AG08396 (cell line): ENCODE results near the gene EBP.
"Not testable (repeated sequence)": the region's sequence is repeated elsewhere in the genome, so short reads cannot be mapped to it uniquely, and the experiment has no call there.

Experiments used
- DNase-seq: peaks from one replicate; pipeline ENCODE4 v3.0.0; 2012; ENCODE audit warnings: low spot score, mixed read lengths

Gene EBP

DNA sequence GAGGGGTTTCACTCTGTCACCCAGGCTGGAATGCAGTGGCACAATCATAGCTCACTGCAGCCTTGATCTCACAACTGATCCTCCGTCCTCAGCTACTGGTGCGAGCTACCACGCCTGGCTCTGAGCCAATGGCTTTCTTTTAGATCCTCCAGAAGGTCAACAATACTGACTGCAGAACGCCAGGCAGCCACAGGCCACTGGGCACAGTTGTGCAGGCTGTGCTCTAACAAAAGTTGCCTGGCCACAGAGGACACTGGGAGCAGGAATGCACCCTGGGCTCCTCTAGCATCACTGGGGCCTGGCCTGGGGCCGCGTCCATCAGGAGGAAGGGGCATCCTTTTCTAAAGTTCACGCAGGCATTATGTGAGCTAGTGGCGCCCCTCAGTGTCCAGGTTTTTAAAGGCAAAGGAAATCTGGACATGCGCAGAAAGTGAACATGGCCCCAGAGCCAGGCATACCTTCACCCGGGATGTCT is 27.7 kb upstream of the EBP start:
- no peak for DNase-seq

DNA sequence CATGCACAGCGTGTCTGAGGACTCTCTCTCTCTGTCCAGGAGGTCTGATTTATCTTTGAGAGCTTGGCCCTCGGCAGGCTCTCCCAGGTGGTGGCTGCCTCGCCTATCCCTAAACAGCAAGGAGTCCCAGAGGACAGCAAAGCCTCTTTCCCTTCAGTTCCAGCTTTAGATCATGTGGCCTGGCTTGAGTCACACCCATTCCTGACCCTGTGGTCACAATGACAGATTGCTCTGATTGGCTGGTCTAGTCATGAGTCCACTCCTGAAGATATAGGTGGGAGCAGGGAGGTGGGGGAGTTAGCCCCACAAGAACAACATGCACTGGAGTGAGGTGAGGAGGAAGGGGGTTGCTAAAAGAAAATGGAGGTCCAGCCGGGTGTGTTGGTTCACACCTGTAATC is 24.9 kb upstream of the EBP start:
- no peak for DNase-seq

DNA sequence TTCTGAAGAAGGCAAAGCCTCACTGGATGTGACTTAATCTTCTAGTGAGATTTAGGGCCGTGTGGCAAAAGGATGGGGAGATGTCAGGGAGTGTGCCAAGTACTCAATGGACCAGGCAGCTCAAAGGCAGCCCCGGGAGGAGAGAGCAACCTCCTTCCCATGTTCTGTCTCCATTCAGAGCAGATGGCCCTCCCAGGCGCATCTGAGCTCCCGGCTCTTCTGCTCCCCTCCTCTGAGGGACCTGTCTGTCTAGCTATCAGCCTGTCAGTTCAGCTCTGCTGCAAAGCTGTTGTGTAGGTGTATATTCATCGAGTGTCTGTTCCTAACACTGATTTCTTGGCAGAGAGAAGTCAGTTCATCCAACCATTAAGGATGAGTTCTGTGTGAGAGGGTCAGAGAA is 23.7 kb upstream of the EBP start:
- no peak for DNase-seq

DNA sequence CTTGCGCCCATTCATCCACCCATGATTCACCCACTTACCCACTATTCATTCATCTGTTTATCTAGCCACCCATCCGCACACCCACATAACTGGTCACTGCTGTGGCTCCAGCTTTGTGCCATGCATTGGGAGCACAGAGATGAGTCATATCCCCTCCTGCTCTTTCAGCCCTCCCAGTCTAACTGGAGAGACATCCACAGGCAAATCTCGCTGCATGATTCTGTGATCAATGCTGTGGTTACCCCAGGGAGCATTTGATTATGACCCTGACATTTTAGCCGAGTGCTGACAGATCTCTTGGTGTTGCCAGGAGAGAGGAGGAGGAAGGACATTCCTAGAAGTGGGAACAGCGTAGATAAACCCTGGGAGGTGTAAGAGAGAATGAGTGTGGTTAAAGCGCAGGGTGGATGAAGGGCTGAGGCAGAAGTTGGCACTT is 23.2 kb upstream of the EBP start:
- peak; percentile 46 for DNase-seq

DNA sequence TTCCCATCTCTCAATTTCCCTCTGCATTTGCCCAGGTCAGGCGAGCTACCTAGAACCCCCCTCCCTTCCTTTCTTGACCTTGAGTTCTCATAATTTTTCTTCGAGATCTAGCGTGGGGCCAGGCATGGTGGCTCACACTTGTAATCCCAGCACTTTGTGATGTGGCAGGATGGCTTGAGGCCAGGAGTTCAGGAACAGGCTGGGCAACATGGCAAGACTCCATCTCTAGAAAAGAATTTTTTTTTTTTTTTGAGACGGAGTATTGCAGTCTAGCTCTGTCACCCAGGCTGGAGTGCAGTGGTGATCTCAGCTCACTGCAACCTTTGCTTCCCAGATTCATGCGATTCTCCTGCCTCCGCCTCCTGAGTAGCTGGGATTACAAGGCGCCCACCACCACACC is 17.3 kb upstream of the EBP start:
- DNase-seq, result no peak

DNA sequence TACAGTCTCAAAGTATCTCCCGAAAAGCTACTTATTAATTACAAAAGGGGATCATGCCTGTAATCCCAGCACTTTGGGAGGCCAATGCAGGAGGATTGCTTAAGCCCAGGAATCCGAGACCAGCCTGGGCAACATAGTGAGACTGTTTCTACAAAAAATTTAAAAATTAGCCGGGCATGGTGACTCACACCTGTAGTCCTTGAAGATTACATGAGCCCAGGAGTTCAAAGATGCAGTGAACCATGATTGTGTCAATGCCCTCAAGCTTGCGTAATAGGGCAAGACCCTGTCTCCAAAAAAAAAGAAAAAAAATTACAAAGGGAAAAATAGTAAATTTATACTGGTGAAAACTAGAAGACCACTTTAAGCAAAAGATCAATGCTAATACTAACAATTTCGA is 16.1 kb upstream of the EBP start:
- no peak for DNase-seq

DNA sequence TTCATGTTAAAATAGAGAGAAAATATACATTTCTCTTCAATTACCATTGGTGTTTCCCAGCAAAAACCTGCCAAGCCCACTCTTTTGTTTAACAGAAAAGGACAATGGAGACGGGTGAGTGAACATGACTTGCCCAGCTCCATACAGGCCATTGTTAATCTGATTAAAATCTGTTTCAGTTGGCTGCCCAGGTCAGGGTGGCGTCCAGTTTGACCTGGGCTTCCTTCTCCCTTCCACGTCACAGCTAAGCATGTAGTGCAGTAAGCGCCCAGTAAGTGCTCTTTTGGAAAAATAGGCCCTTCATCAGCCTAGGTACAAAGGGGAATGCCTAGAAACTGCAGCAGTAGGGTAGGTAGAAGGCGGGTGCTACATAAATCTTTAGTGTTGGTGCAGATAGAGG is 14.4 kb upstream of the EBP start:
- DNase-seq, result no peak

DNA sequence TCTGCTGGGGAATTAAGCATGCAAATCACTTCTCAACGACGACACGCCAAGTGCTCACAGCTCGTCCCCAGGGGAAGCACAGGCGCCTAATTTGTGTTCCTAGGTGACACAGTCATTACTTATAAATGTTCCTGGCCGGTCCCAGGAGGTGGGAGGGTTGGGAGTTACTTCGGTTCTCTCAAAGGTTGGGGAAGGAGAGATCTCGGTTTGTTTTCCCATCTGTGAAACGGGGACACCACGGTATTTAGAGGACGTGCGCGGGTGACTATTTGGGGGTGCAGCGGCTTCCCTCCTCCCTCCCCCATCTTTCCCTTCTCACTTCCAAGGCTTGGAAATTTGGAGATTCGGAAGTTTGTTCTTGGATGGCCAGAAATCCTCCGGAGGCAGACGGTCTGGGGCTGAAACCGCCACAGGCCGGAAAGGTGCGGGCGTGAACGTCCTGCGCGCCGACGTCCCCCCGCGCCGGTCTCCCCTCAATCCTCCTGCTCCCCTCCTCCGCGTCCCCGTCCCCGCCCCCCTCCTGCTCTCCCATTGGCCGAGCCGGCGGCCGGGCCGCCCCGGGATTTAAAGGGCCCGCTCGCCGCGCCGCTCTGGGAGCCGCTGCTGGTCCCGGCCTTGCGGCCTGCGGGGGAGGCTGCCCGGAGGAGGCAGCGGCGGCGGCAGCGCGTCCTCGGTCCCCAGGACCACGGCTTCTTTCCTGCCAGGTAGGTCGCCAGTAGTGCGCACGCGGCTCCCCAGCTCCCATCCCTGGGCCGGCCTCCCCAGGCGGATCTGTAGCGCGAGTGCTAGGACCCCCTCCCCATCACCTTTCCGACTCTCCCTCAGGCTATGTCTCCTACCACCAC is 13.0 kb upstream of the EBP start, which contains the start of gene PORCN:
Gene PORCN (plus strand): TSS at position 593 of the 845 bp plus-strand sequence. CDS start 829 bp downstream, outside the sequence.
- peak; percentile 89 for DNase-seq

DNA sequence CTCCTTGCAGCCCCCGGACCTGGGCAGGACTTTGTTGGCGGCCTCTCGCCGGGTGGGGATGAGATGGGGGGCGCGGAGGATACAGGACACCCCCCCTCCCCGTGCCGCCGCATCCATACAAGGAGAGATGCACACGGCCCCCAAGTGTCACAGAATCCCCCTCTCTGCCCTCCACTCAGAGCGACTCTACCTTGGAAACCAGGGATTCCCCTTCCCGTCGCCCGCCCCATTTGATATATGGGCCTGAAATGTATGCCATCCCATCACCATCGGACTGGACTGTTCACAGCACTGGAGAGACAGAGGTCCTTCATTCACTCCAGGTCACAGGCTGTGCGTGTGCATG is 12.4 kb upstream of the EBP start:
- no peak for DNase-seq

DNA sequence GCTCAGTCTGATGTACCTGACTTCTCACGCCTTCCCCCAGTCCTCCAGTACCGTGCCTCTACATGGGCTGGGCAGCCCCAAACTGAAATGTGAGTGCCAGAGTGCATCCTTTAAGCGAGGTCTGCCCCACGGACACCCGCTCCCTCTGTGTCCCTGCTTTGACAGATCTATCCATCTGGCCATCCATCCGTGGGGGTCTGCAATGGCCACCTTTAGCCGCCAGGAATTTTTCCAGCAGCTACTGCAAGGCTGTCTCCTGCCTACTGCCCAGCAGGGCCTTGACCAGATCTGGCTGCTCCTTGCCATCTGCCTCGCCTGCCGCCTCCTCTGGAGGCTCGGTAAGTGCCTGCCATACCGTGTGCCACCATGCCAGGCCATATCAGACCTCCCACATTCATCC is 12.0 kb upstream of the EBP start:
- no peak for DNase-seq

DNA sequence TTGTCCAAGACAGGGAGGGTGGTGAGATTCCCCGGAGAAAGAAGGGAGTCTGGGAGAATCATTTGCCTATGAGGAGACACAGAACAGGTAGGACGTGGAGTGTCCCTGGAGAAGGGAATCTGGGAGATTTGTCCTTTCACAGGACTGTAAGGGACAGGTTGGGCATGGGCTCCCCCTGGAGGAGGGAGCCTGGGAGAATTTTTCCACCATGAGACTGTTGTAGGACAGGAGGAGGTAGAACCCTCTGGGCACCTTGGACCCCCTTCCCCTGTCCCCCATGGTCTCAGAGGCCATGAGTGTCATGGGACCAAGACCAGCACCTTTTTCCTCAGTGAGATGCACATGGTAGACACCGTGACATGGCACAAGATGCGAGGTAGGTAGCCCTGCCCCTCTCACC is 10.0 kb upstream of the EBP start:
- DNase-seq, result no peak

DNA sequence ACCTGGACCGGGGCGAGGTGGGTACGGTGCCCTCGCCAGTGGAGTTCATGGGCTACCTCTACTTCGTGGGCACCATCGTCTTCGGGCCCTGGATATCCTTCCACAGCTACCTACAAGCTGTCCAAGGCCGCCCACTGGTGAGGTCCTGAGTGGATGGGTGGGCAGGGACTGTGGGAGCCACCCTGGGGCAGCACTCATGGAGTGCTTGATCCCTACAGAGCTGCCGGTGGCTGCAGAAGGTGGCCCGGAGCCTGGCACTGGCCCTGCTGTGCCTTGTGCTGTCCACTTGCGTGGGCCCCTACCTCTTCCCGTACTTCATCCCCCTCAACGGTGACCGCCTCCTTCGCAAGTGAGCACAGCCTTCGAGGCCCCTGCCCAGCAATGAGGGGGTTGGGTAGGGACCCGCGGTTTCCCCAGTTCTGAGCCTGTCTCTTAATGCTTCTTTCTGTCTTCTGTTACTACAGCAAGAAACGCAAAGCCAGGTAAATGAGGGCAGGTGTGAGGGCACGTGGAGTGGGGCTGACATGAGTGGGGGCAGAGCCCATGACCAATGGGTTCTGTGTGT is 9.2 kb upstream of the EBP start:
- no peak for DNase-seq

DNA sequence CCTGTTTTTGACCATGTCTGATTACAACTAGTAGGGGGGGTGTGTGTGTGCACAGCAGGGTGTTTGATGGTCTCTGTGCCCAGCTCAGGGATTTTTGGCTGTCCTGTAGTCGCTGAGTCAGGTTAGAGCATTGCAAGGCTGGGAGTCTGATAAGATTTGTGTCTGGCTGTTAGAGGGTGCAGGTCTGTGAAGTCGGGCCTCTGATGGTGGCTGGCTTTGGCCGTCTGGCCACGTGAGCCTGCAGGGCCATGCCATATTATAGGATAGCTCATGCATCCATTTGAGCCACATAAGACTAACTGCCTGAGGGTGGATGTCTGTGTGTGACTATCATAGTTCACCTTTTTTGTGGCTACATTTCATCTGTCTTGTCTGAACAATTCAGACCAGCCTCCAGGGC is 7.9 kb upstream of the EBP start:
- no peak for DNase-seq

DNA sequence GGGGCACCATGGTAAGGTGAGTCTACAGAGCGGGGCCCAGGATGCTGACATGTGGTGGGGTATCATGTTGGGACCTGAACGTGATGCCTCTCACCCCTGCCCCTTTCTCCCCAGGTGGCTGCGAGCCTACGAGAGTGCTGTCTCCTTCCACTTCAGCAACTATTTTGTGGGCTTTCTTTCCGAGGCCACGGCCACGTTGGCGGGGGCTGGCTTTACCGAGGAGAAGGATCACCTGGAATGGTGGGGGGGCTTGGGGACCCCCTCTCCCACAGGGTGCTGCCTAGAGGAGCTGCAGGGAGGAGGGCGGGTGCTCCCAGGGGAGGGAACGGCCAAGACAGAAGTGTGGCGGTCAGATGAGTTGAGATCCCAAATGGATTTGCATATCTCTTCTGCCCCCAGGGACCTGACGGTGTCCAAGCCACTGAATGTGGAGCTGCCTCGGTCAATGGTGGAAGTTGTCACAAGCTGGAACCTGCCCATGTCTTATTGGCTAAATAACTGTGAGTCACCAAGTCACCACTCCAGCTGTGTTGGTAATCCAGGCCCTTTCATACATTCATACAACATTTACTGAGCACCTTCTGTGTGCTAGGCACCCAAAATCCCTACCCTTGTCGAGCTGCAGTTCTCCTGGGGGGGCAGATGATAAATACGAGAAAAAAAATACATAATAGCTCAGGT is 7.3 kb upstream of the EBP start:
- no peak for DNase-seq

DNA sequence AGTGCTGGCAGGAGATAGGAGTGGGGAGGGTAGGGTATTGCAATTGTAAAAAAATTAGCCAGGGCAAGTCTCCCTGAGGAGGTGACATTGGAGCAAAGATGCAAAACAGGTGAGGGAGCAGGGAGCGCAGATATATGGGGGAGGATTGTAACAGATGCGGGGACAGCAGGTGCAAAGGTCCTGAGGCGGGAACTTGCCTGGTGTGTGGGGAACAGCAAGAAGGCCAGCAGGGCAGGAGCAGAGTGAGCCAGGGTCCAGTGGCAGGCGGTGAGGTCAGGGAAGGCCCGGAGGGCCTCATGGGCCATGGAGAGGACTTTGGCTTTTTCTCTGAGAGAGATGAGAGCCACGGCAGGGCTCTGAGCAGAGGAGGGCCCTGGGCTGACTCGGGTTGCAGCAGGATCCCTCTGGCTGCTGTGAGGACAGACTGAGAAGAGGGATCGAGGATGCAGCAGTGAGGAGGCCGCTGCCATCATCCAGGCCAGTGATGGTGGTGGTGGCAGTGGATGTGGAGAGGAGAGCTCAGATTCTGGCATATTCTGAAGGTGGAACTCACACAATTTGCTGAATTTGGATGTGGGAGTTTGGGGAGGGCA is 6.6 kb upstream of the EBP start:
- no peak for DNase-seq

DNA sequence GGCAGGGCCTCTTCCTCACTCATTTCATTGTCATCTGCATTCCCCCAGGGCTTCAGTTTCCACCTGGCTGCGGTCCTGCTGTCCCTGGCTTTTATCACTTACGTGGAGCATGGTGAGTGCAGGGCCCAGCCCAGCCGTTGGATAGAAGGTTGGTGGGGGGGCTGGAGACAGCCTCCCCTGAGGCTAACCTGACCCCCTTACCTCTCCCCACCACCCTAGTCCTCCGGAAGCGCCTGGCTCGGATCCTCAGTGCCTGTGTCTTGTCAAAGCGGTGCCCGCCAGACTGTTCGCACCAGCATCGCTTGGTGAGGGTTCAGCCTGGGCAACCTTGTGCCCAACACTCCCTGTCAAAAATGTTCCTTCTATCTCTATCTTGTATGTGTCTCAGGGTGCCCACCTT is 5.8 kb upstream of the EBP start:
- no peak for DNase-seq

DNA sequence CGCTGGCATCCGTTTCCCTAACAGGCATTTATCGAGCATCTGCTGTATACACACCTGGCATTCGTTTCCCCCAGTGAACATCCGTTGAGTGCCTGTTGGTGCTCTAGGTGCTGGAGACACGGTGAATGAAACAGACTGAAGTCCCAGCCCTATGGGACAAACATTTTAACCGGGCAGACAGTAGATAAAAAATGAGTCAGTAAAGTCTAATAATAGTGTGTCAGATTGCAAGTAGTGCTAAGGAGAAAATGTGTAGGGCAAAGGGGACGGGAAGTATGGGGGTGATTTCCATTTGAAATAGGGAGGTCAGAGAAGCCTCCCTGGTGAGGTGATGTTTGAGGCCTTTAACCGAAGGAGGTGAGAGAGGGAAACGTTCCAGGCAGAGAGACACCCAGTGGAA is 5.3 kb upstream of the EBP start:
- DNase-seq, result no peak

DNA sequence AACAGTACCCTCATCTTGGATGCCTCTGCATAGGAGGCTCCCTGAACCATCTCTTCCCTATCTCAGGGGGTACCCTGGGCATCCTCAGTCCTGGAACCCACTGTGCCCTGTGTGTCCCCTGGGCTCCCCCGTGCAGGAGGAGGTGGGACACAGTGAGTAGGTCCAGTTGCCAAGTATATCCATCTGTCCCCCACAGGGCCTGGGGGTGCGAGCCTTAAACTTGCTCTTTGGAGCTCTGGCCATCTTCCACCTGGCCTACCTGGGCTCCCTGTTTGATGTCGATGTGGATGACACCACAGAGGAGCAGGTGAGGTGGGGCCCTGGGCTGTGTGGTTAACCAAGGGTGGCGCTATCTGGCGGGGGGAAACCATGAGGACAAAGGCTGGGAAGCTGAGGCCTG is 4.6 kb upstream of the EBP start:
- DNase-seq, result no peak

DNA sequence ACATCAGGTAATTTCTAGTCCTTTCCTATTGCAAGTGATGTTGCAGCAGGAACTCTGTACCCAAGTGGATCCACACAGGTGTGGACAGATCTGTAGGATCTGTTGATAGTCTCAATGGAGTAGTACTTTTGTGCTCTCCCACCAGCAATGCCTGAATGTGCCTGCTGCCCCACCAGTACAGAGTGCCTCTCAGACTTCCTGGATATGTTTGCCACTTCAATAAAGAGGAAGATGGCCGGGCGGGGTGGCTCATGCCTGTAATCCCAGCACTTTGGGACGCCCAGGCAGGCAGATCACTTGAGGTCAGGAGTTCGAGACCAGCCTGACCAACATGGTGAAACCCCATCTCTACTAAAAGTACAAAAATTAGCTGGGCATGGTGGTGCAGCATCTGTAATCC is 2.1 kb upstream of the EBP start:
- DNase-seq, result not testable (repeated sequence)

DNA sequence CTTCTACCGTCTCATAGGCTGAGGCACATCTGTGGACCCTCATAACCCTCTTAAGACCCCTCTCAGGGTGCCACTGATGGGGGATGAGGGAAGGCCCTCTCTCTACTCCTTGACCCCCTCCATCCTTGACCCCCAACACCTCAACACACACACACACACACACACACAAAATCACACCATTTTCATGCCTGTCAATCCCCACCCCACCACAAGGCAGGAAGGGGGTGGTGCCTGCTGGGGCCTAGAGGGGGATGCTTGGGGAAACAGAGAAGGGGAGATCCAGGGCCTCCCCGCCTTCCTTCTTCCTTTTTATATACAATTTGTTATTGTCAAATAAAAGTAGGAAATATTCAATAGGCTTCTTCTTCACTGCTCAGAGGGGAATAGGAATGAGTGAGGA is 1.2 kb upstream of the EBP start:
- no peak for DNase-seq

DNA sequence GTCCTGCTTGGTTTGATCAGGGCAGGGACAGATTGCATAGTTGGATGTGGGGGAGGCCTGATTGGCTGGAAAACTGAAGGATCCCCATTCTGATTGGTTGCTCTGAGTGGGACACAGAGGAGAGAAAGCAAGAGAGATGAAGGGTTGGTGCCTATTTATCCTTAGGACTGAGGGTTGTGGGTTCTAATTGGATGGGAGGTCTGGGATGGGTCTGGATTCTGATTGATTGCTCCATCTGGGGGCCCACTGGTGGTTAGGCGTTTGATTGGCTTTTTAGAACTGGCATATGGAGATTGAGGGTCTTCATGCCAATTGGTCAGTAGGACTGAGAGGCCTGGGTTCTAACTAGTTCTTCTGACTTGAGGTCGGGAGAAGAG is 644 bp upstream of the EBP start:
- DNase-seq, result no peak

DNA sequence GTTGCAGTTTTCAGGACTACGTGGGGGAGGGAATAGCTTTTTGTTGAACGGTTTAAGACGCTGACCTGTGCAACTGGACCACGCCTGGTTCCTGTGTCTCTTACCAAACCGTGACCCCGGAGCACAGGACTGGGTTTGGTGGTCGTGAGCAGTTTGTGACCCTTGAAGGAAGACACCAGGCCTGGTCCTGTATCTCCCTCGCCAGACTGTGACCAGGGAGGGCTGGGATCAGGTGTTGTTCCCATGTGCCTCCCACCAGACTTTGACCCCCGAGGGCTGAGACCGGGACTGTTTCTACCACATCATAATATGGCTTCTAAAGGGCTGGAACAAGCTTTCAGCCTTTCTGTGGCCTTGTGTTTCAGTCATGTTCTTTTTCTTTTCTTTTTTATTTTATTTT is 683 bp downstream of the EBP start:
- DNase-seq, result no peak

DNA sequence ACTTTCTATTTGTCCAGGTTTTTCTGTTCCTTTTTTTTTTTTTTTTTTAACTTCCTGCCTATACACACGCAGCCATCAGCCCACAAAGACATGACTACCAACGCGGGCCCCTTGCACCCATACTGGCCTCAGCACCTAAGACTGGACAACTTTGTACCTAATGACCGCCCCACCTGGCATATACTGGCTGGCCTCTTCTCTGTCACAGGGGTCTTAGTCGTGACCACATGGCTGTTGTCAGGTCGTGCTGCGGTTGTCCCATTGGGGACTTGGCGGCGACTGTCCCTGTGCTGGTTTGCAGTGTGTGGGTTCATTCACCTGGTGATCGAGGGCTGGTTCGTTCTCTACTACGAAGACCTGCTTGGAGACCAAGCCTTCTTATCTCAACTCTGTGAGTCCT is 2.1 kb downstream of the EBP start:
- no peak for DNase-seq
